GM12878 (cell line): ENCODE measurements around the gene DCTN1. TPM values are rescaled to one million over a fixed set of nuclear protein-coding genes. Genes with fewer than 3 reads are reported as not detected.

ENCODE experiments used
- ATAC-seq: fragments of 200-7000 bp; cut with Tn5 transposase; 3 replicates; pipeline ENCODE4 v1.9.1; 2020; ENCODE audit warnings: mild to moderate bottlenecking, moderate library complexity
- BruUV-seq: library from RNA; stranded (reverse); fragments of 400-500 nt; replicated peaks from 2 replicates; lab custom pipeline; 2021; lab: Mats Ljungman, UMichigan
- CTCF ChIA-PET: fragments of 300-600 bp; sonication (Branson Sonifier 250); formaldehyde crosslinking; extraction: SDS; loops from one replicate; lab custom pipeline; 2021; ENCODE audit warnings: inconsistent platforms; lab: Yijun Ruan, JAX
- POLR2A ChIA-PET: fragments of 350-600 bp; formaldehyde crosslinking; extraction: SDS; loops from one replicate; lab custom pipeline; 2021; ENCODE audit warnings: inconsistent platforms; lab: Charles Lee
- RAD21 ChIA-PET: fragments of 300-600 bp; sonication (Branson Sonifier 250); formaldehyde crosslinking; loops from one replicate; lab custom pipeline; 2023; ENCODE audit warnings: antibody characterized with exemption; ENCODE audit not compliant: unreplicated experiment; lab: Charles Lee
- SMC1A ChIA-PET: fragments of 300-600 bp; sonication (Branson Sonifier 250); formaldehyde crosslinking; loops from one replicate; lab custom pipeline; 2023; ENCODE audit not compliant: unreplicated experiment, uncharacterized antibody; lab: Charles Lee
- DNase-seq: peaks from one replicate; pipeline ENCODE4 v3.0.0-alpha.2; 2011; ENCODE audit warnings: low read depth, low spot score
- FAIRE-seq: peaks from 3 replicates; lab custom pipeline; 2011; peaks lifted over from hg19 to GRCh38; lab: Jason Lieb, UNC
- H2AFZ ChIP-seq: 2 replicates; pipeline ENCODE4 v1.6.0; 2011; ENCODE audit warnings: low read depth, low read length, control low read depth; ENCODE audit not compliant: control insufficient read depth
- H3K27ac ChIP-seq: 2 replicates; pipeline ENCODE4 v1.5.1; 2011; ENCODE audit warnings: control low read depth; ENCODE audit not compliant: control insufficient read depth, insufficient read depth
- H3K27me3 ChIP-seq, 2 experiments: replicated peaks in 1 of 2; 2 replicates each; pipeline versions ENCODE4 v1.6.0 to v1.6.1; 2011; ENCODE audit warnings: low read length in 1 of 2; ENCODE audit not compliant: control insufficient read depth in 2 of 2, insufficient read depth in 2 of 2
- H3K36me3 ChIP-seq, 2 experiments: 2 replicates each; pipeline ENCODE4 v1.5.1; 2011; ENCODE audit warnings: low read length in 1 of 2; ENCODE audit not compliant: control insufficient read depth in 2 of 2, insufficient read depth in 2 of 2
- H3K4me1 ChIP-seq: 2 replicates; pipeline ENCODE4 v1.6.1; 2011; ENCODE audit warnings: mild to moderate bottlenecking, low read length, moderate library complexity, mixed read lengths; ENCODE audit not compliant: control insufficient read depth, insufficient read depth
- H3K4me2 ChIP-seq: 2 replicates; pipeline ENCODE4 v1.6.0; 2011; ENCODE audit warnings: control low read depth; ENCODE audit not compliant: control insufficient read depth, insufficient read depth
- H3K4me3 ChIP-seq: fragments of 200-600 bp; sonication (generic); 2 replicates; pipeline ENCODE4 v1.5.1; 2016
- H3K79me2 ChIP-seq: 2 replicates; pipeline ENCODE4 v1.6.0; 2011; ENCODE audit warnings: low read length; ENCODE audit not compliant: control insufficient read depth, insufficient read depth
- H3K9ac ChIP-seq: 2 replicates; pipeline ENCODE4 v1.8.0; 2011; ENCODE audit warnings: low read length, control low read depth, mixed read lengths; ENCODE audit not compliant: control insufficient read depth, insufficient read depth
- H3K9me3 ChIP-seq: replicated peaks from 3 replicates; pipeline ENCODE4 v1.5.1; 2011; ENCODE audit warnings: mild to moderate bottlenecking, low read length; ENCODE audit not compliant: control insufficient read depth, insufficient read depth
- H4K20me1 ChIP-seq: 2 replicates; pipeline ENCODE4 v1.6.0; 2011; ENCODE audit not compliant: control insufficient read depth, insufficient read depth
- ATF3 ChIP-seq: IDR thresholded peaks from 2 replicates; pipeline ENCODE4 v1.6.1; 2011; ENCODE audit warnings: low read depth, mild to moderate bottlenecking, low read length, moderate library complexity, borderline replicate concordance; ENCODE audit errors: extremely low read depth
- ATF7 ChIP-seq: fragments of 450-650 bp; IDR thresholded peaks from 2 replicates; pipeline ENCODE4 v1.6.1; 2016; ENCODE audit warnings: low read depth, mild to moderate bottlenecking
- CBFB ChIP-seq: IDR thresholded peaks from 2 replicates; pipeline ENCODE4 v1.6.1; 2016; ENCODE audit warnings: antibody characterized with exemption, low read depth
- EED ChIP-seq: sonication (generic); IDR thresholded peaks from 2 replicates; pipeline ENCODE4 v1.6.1; 2016; ENCODE audit warnings: antibody characterized with exemption, low read depth
- FOXM1 ChIP-seq: IDR thresholded peaks from 2 replicates; pipeline ENCODE4 v1.6.1; 2012; ENCODE audit warnings: low read depth, mild to moderate bottlenecking, inconsistent platforms, low read length, moderate library complexity
- IKZF1 ChIP-seq: fragments of 450-650 bp; conservative IDR thresholded peaks from 2 replicates; pipeline ENCODE4 v1.6.1; 2017; ENCODE audit warnings: antibody characterized with exemption, mild to moderate bottlenecking
- JUND ChIP-seq: IDR thresholded peaks from 2 replicates; pipeline ENCODE4 v1.6.1; 2012; ENCODE audit warnings: low read depth, mild to moderate bottlenecking, low read length, improper control_type of control experiment, moderate library complexity
- PAX5 ChIP-seq: IDR thresholded peaks from 2 replicates; pipeline ENCODE4 v1.6.1; 2011; ENCODE audit warnings: low read depth, low read length, borderline replicate concordance
- RAD21 ChIP-seq: IDR thresholded peaks from 2 replicates; pipeline ENCODE4 v1.6.1; 2011; ENCODE audit warnings: mild to moderate bottlenecking, low read depth, low read length, moderate library complexity; ENCODE audit not compliant: insufficient read depth
- SMARCA5 ChIP-seq: fragments of 450-650 bp; IDR thresholded peaks from 2 replicates; pipeline ENCODE4 v1.6.1; 2017; ENCODE audit warnings: mild to moderate bottlenecking
- SMC3 ChIP-seq: IDR thresholded peaks from 2 replicates; pipeline ENCODE4 v1.6.1; 2011; ENCODE audit warnings: low read length, improper control_type of control experiment, borderline replicate concordance
- SRF ChIP-seq, 2 experiments: IDR thresholded peaks; 2 replicates each; pipeline ENCODE4 v1.6.1; 2011; ENCODE audit warnings: low read depth in 2 of 2, low read length in 2 of 2, mild to moderate bottlenecking in 1 of 2, moderate library complexity in 1 of 2
- WRNIP1 ChIP-seq: IDR thresholded peaks from 2 replicates; pipeline ENCODE4 v1.6.1; 2011; ENCODE audit warnings: low read depth, low read length, improper control_type of control experiment, borderline replicate concordance
- ZBED1 ChIP-seq: IDR thresholded peaks from 2 replicates; pipeline ENCODE4 v1.6.1; 2016; ENCODE audit warnings: borderline replicate concordance
- ZNF384 ChIP-seq: IDR thresholded peaks from 2 replicates; pipeline ENCODE4 v1.6.1; 2012; ENCODE audit warnings: low read depth, mild to moderate bottlenecking, low read length, improper control_type of control experiment, borderline replicate concordance
- WGBS: methylation state at CpG from one replicate; pipeline ENCODE4 v1.1.6; 2016; ENCODE audit warnings: low lambda C conversion rate; ENCODE audit not compliant: insufficient replicate concordance, insufficient coverage; ENCODE audit errors: missing lambda C conversion rate; 5-methylcytosine and 5-hydroxymethylcytosine counted together
- in situ Hi-C: fragments of 300-500 bp; cut with MboI; formaldehyde crosslinking; loops from 9 replicates; pipeline ENCODE4 v1.14.3; 2018; ENCODE audit warnings: mixed read lengths
- intact Hi-C: fragments of 100-400 bp; cut with micrococcal nuclease; formaldehyde crosslinking; loops from one replicate; pipeline ENCODE4 v1.14.2; 2022; ENCODE audit not compliant: unreplicated experiment
- polyA plus RNA-seq, 11 experiments: library from polyadenylated mRNA; depleted of rRNA in 4 of 11; unstranded in 6 of 11; stranded (reverse) in 5 of 11; fragments of >200 nt; fragmentation: Nextera tagmentation in 4 of 11; fragmentation: Illumina TruSeq in 1 of 11; extraction: Ambion mirVana in 4 of 11; extraction: Trizol in 1 of 11; gene quantifications; 1 replicate in 1 of 11; 2 replicates in 10 of 11; pipeline versions ENCODE4 v1.2.1 to v1.2.3, GENCODE V29; 2011 to 2016; ENCODE audit warnings: inconsistent platforms in 2 of 11, missing spikeins in 2 of 11, low read depth in 1 of 11
- total RNA-seq, 4 experiments: library from RNA; depleted of rRNA in 3 of 4; stranded (reverse); fragments of >200 nt in 3 of 4; fragmentation: Illumina TruSeq in 1 of 4; extraction: Trizol in 1 of 4; gene quantifications; 2 replicates each; pipeline versions ENCODE4 v1.2.1 to v1.2.3, GENCODE V29; 2013 to 2021
- TF ChIP-seq, protein P1 (sequence below), 3 experiments: IDR thresholded peaks in 2 of 3; conservative IDR thresholded peaks in 1 of 3; 2 replicates each; pipeline ENCODE4 v1.5.1; 2011; ENCODE audit warnings: low read depth in 3 of 3, low read length in 3 of 3, mild to moderate bottlenecking in 3 of 3, control low read depth in 2 of 3, moderate library complexity in 2 of 3, inconsistent platforms in 1 of 3, mixed read lengths in 1 of 3; ENCODE audit not compliant: control insufficient read depth in 2 of 3, insufficient read depth in 1 of 3; ENCODE audit errors: extremely low read depth in 1 of 3
- TF ChIP-seq, protein P2 (sequence below): fragments of 450-650 bp; IDR thresholded peaks from 2 replicates; pipeline ENCODE4 v1.6.1; 2017; ENCODE audit warnings: antibody characterized with exemption, mild to moderate bottlenecking, moderate library complexity

Gene DCTN1
- total and polyA plus RNA-seq, 10 of the 15 experiments (the other 5 are each of a cell fraction or from before 2014, with no cell fraction given), result 44.1 to 116 (median 64.8) TPM

- DNase-seq, result peak; percentile 17
- FAIRE-seq, result peak; percentile 54
- in situ Hi-C loops, result loop anchor here (5.0 kb wide), 1 partner anchor 88 kb away; no protein-coding TSS in a partner anchor
- Histone ChIP-seq H3K4me1 (no peaks in the 10 kb centered on the region), H3K9me3 (no peaks in the 10 kb centered on the region), H3K27ac (no peak overlapping the region), H3K79me2 (no peaks in the 10 kb centered on the region), H3K4me3 (no peak overlapping the region), H4K20me1 (no peaks in the 10 kb centered on the region), H3K27me3 (no peaks in the 10 kb centered on the region), H2AFZ (no peak overlapping the region), H3K9ac (no peak overlapping the region), H3K4me2 (no peak overlapping the region), H3K36me3 (no peaks in the 10 kb centered on the region)
- CTCF ChIA-PET, result interaction anchor here (0.6 to 5.5 kb wide), 74 partner anchors 10 to 655 kb away, joined by 3 to 166 read pairs (median 5); partner anchors contain the start of genes BOLA3, INO80B, MRPL53 and MTHFD2
- intact Hi-C loops, result loop anchor here (1.0 to 10.0 kb wide), 5 partner anchors 68 to 510 kb away; partner anchors contain the start of genes BOLA3 and STAMBP
- peak; percentile 95 for ATAC-seq
- POLR2A ChIA-PET, result interaction anchor here (0.6 to 1.2 kb wide), 3 partner anchors 56 to 507 kb away, joined by 3 read pairs; partner anchors contain the start of gene STAMBP
- RAD21 ChIA-PET, result interaction anchor here (0.6 to 2.8 kb wide), 35 partner anchors 10 to 512 kb away, joined by 3 to 47 read pairs (median 4); partner anchors contain the start of genes BOLA3 and STAMBP
- WGBS, result 37% methylated on average over 3 of the region's 3 CpGs
- SMC1A ChIA-PET, result interaction anchor here (0.5 to 4.7 kb wide), 38 partner anchors 10 to 513 kb away, joined by 3 to 54 read pairs (median 5); partner anchors contain the start of genes STAMBP and WBP1
- BruUV-seq, result no TSS peak
- TF ChIP-seq JUND (no peak), FOXM1 (no peak), IKZF1 (peak; percentile 45), ZBED1 (no peak), ATF7 (no peak), EED (no peak), WRNIP1 (no peak), ZNF384 (no peak), RAD21 (peak; percentile 90), SMC3 (peak; percentile 89), CBFB (no peak), SMARCA5 (no peak), ATF3 (0 out of 2 replicates have a peak, but pooled peaks have one; percentile 29), PAX5 (no peak), SRF (IDR thresholded peaks at IDR 0.05; ENCODE audit: low read depth in 2 of 2, low read length in 2 of 2) (no peak)
- TF ChIP-seq, protein P1, sequence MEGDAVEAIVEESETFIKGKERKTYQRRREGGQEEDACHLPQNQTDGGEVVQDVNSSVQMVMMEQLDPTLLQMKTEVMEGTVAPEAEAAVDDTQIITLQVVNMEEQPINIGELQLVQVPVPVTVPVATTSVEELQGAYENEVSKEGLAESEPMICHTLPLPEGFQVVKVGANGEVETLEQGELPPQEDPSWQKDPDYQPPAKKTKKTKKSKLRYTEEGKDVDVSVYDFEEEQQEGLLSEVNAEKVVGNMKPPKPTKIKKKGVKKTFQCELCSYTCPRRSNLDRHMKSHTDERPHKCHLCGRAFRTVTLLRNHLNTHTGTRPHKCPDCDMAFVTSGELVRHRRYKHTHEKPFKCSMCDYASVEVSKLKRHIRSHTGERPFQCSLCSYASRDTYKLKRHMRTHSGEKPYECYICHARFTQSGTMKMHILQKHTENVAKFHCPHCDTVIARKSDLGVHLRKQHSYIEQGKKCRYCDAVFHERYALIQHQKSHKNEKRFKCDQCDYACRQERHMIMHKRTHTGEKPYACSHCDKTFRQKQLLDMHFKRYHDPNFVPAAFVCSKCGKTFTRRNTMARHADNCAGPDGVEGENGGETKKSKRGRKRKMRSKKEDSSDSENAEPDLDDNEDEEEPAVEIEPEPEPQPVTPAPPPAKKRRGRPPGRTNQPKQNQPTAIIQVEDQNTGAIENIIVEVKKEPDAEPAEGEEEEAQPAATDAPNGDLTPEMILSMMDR (IDR thresholded peaks at IDR 0.05 in 2 of 3, conservative IDR thresholded peaks at IDR 0.05 in 1 of 3; ENCODE audit: control insufficient read depth in 2 of 3, extremely low read depth in 1 of 3, insufficient read depth in 1 of 3, low read depth in 3 of 3, low read length in 3 of 3), result peak; percentile 88 to 97 (median 89)
- TF ChIP-seq, protein P2, sequence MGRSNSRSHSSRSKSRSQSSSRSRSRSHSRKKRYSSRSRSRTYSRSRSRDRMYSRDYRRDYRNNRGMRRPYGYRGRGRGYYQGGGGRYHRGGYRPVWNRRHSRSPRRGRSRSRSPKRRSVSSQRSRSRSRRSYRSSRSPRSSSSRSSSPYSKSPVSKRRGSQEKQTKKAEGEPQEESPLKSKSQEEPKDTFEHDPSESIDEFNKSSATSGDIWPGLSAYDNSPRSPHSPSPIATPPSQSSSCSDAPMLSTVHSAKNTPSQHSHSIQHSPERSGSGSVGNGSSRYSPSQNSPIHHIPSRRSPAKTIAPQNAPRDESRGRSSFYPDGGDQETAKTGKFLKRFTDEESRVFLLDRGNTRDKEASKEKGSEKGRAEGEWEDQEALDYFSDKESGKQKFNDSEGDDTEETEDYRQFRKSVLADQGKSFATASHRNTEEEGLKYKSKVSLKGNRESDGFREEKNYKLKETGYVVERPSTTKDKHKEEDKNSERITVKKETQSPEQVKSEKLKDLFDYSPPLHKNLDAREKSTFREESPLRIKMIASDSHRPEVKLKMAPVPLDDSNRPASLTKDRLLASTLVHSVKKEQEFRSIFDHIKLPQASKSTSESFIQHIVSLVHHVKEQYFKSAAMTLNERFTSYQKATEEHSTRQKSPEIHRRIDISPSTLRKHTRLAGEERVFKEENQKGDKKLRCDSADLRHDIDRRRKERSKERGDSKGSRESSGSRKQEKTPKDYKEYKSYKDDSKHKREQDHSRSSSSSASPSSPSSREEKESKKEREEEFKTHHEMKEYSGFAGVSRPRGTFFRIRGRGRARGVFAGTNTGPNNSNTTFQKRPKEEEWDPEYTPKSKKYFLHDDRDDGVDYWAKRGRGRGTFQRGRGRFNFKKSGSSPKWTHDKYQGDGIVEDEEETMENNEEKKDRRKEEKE, result no peak
These were observed 45.2 kb downstream of the DCTN1 start for GRCh38 chr2:74334931-74335333.
